CD4-positive, alpha-beta T cell treated with Interferon alpha-2 for 1 hour (primary cell): Measurements from ENCODE around the gene PRKAR1B.
A peak's percentile ranks its signal among the peaks of the same experiment; 100 is the strongest.
"Not testable (repeated sequence)": the region's sequence is repeated elsewhere in the genome, so short reads cannot be mapped to it uniquely, and the experiment has no call there.

ENCODE experiments used
- DNase-seq, 2 donors: peaks; one replicate each; pipeline ENCODE4 v3.0.0-alpha.2; 2020 to 2022

PRKAR1B gene

GRCh38 chr7:641269-641671, 85.8 kb downstream of the PRKAR1B start:
- no peak for DNase-seq

GRCh38 chr7:638256-639011, 88.6 kb downstream of the PRKAR1B start:
- DNase-seq = no peak

- no peak for DNase-seq
Measured at GRCh38 chr7:637826-638225, 89.3 kb downstream of the PRKAR1B start.

GRCh38 chr7:636396-636795, 90.7 kb downstream of the PRKAR1B start:
- peak; percentile 46 to 67 for DNase-seq

GRCh38 chr7:635687-636382, 91.2 kb downstream of the PRKAR1B start:
- DNase-seq = not testable (repeated sequence)

- DNase-seq = no peak
Measured at GRCh38 chr7:635227-635626, 91.9 kb downstream of the PRKAR1B start.

- DNase-seq = no peak
Measured at GRCh38 chr7:633381-634018, 93.6 kb downstream of the PRKAR1B start.

- DNase-seq = no peak
Measured at GRCh38 chr7:632831-633210, 94.3 kb downstream of the PRKAR1B start.

GRCh38 chr7:631964-632830, 94.9 kb downstream of the PRKAR1B start:
- no peak for DNase-seq

GRCh38 chr7:631291-631711, 95.8 kb downstream of the PRKAR1B start:
- DNase-seq = no peak

GRCh38 chr7:630539-630938, 96.5 kb downstream of the PRKAR1B start:
- DNase-seq = no peak

GRCh38 chr7:630111-630511, 97.0 kb downstream of the PRKAR1B start:
- DNase-seq = no peak

- DNase-seq = no peak
Measured at GRCh38 chr7:628826-629225, 98.3 kb downstream of the PRKAR1B start.

GRCh38 chr7:628402-628763, 98.7 kb downstream of the PRKAR1B start:
- no peak for DNase-seq

- DNase-seq = no peak
Measured at GRCh38 chr7:627661-628401, 99.2 kb downstream of the PRKAR1B start.

GRCh38 chr7:625376-625971, 101.6 kb downstream of the PRKAR1B start:
- DNase-seq = no peak

- DNase-seq = no peak
Measured at GRCh38 chr7:623464-623863, 103.6 kb downstream of the PRKAR1B start.

GRCh38 chr7:621572-622285, 105.4 kb downstream of the PRKAR1B start:
- DNase-seq = no peak

- DNase-seq = no peak
Measured at GRCh38 chr7:620885-621284, 106.2 kb downstream of the PRKAR1B start.

- no peak for DNase-seq
Measured at GRCh38 chr7:620056-620455, 107.0 kb downstream of the PRKAR1B start.

GRCh38 chr7:619368-619840, 107.7 kb downstream of the PRKAR1B start:
- no peak for DNase-seq
